Measurements from ENCODE around the gene XRCC4. TPM values are rescaled to one million over a fixed set of nuclear protein-coding genes. Genes with fewer than 3 reads are reported as not detected.

Gene XRCC4
- total and polyA plus RNA-seq, 7 experiments from 2014 or later: 2.9 to 12.2 (median 6.0) TPM

GRCh38 chr5:83036991-83037575 is 40.3 kb upstream of the XRCC4 start:
- POLR2A ChIA-PET: no interaction called here
- CTCF ChIA-PET: no interaction called here
- H3K4me3 ChIP-seq (ENCODE audit: low read length): no peak overlapping the region
- H3K36me3 ChIP-seq (ENCODE audit: control insufficient read depth in 2 of 3, insufficient read depth in 3 of 3, low read length in 3 of 3): no peaks in the 10 kb centered on the region
- no peaks in the 10 kb centered on the region for H3K36me3 Mint-ChIP-seq
- H3K27me3 ChIP-seq (ENCODE audit: control insufficient read depth in 2 of 2, insufficient read depth in 2 of 2, low read length in 2 of 2): no peaks in the 10 kb centered on the region
- no peak overlapping the region for H3K27ac Mint-ChIP-seq
- H3K4me1 Mint-ChIP-seq: peaks cover 0 to 13% (median 5%) of the 10 kb centered on the region in 7 donors
- no peaks in the 10 kb centered on the region for H3K4me1 ChIP-seq (ENCODE audit: control insufficient read depth in 2 of 2, insufficient read depth in 2 of 2, low read length in 2 of 2)
- intact Hi-C loops (cut with micrococcal nuclease): no loop called here
- H3K9me3 Mint-ChIP-seq: no peaks in the 10 kb centered on the region
- H3K9me3 ChIP-seq (ENCODE audit: control insufficient read depth in 2 of 3, low read length in 3 of 3): no peaks in the 10 kb centered on the region
- H3K27ac ChIP-seq (ENCODE audit: low read depth, low read length): no peak overlapping the region
- no peaks in the 10 kb centered on the region for H3K27me3 Mint-ChIP-seq
- ATAC-seq (no peak), DNase-seq (no peak)
- H3K4me3 Mint-ChIP-seq: no peak overlapping the region

- CTCF ChIA-PET: no interaction called here
- no peaks in the 10 kb centered on the region for H3K36me3 Mint-ChIP-seq
- no peak overlapping the region for H3K4me3 Mint-ChIP-seq
- H3K27ac Mint-ChIP-seq: no peak overlapping the region
- Histone ChIP-seq H3K27me3 (ENCODE audit: control insufficient read depth in 2 of 2, insufficient read depth in 2 of 2, low read length in 2 of 2) (no peaks in the 10 kb centered on the region), H3K36me3 (ENCODE audit: control insufficient read depth in 2 of 3, insufficient read depth in 3 of 3, low read length in 3 of 3) (no peaks in the 10 kb centered on the region), H3K27ac (ENCODE audit: low read depth, low read length) (no peak overlapping the region), H3K4me1 (ENCODE audit: control insufficient read depth in 2 of 2, insufficient read depth in 2 of 2, low read length in 2 of 2) (no peaks in the 10 kb centered on the region), H3K4me3 (ENCODE audit: low read length) (no peak overlapping the region), H3K9me3 (ENCODE audit: control insufficient read depth in 2 of 3, low read length in 3 of 3) (no peaks in the 10 kb centered on the region)
- ATAC-seq: no peak
- no peak for DNase-seq
- no peaks in the 10 kb centered on the region for H3K9me3 Mint-ChIP-seq
- H3K27me3 Mint-ChIP-seq: no peaks in the 10 kb centered on the region
- POLR2A ChIA-PET: no interaction called here
- intact Hi-C loops (cut with micrococcal nuclease): no loop called here
- peaks cover 0 to 13% (median 5%) of the 10 kb centered on the region in 7 donors for H3K4me1 Mint-ChIP-seq
Observed at GRCh38 chr5:83038924-83039323, 38.4 kb upstream of the XRCC4 start.

GRCh38 chr5:83042507-83042906 is 34.8 kb upstream of the XRCC4 start:
- no peaks in the 10 kb centered on the region for H3K9me3 Mint-ChIP-seq
- Histone ChIP-seq H3K9me3 (ENCODE audit: control insufficient read depth in 2 of 3, low read length in 3 of 3) (no peaks in the 10 kb centered on the region), H3K27me3 (ENCODE audit: control insufficient read depth in 2 of 2, insufficient read depth in 2 of 2, low read length in 2 of 2) (no peaks in the 10 kb centered on the region), H3K4me3 (ENCODE audit: low read length) (no peak overlapping the region), H3K36me3 (ENCODE audit: control insufficient read depth in 2 of 3, insufficient read depth in 3 of 3, low read length in 3 of 3) (no peaks in the 10 kb centered on the region), H3K27ac (ENCODE audit: low read depth, low read length) (no peak overlapping the region), H3K4me1 (ENCODE audit: control insufficient read depth in 2 of 2, insufficient read depth in 2 of 2, low read length in 2 of 2) (no peaks in the 10 kb centered on the region)
- POLR2A ChIA-PET: no interaction called here
- intact Hi-C loops (cut with micrococcal nuclease): no loop called here
- H3K36me3 Mint-ChIP-seq: peaks cover 0 to 3% (median 0%) of the 10 kb centered on the region in 5 donors
- H3K27me3 Mint-ChIP-seq: no peaks in the 10 kb centered on the region
- no peak for DNase-seq
- H3K4me3 Mint-ChIP-seq: no peak overlapping the region
- no peak for ATAC-seq
- no peak overlapping the region for H3K27ac Mint-ChIP-seq
- CTCF ChIA-PET: no interaction called here
- peaks cover 0 to 3% (median under 1%) of the 10 kb centered on the region in 7 donors for H3K4me1 Mint-ChIP-seq

DNA sequence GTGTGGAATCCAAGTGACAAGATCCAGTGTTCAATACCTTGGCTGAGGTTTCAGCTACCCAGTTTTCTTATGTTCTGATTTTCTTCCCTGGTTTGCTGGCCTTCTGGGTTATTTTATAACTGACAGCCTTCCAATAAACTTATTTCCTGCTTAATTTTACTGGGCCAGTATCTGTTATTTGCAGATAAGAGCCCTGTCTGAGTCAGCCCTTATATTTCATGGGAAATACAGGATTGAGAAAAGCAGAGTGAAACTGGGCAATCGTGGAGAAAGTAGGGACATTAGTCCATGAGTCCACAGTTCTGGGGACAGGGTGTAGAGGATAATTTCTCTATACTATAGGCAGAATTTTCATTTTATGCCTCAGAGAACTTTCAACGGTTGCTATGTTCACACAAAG is 32.4 kb upstream of the XRCC4 start:
- intact Hi-C loops (cut with micrococcal nuclease): no loop called here
- ATAC-seq: no peak
- no peak for DNase-seq
- H3K27me3 ChIP-seq (ENCODE audit: control insufficient read depth in 2 of 2, insufficient read depth in 2 of 2, low read length in 2 of 2): no peaks in the 10 kb centered on the region
- H3K4me1 Mint-ChIP-seq: no peaks in the 10 kb centered on the region
- no peaks in the 10 kb centered on the region for H3K36me3 ChIP-seq (ENCODE audit: control insufficient read depth in 2 of 3, insufficient read depth in 3 of 3, low read length in 3 of 3)
- no peak overlapping the region for H3K27ac ChIP-seq (ENCODE audit: low read depth, low read length)
- CTCF ChIA-PET: no interaction called here
- no peak overlapping the region for H3K27ac Mint-ChIP-seq
- no peak overlapping the region for H3K4me3 ChIP-seq (ENCODE audit: low read length)
- no peaks in the 10 kb centered on the region for H3K4me1 ChIP-seq (ENCODE audit: control insufficient read depth in 2 of 2, insufficient read depth in 2 of 2, low read length in 2 of 2)
- no peak overlapping the region for H3K4me3 Mint-ChIP-seq
- H3K9me3 ChIP-seq (ENCODE audit: control insufficient read depth in 2 of 3, low read length in 3 of 3): no peaks in the 10 kb centered on the region
- H3K27me3 Mint-ChIP-seq: no peaks in the 10 kb centered on the region
- POLR2A ChIA-PET: no interaction called here
- no peaks in the 10 kb centered on the region for H3K9me3 Mint-ChIP-seq
- peaks cover 0 to 4% (median 3%) of the 10 kb centered on the region in 5 donors for H3K36me3 Mint-ChIP-seq

GRCh38 chr5:83048277-83048676 is 29.1 kb upstream of the XRCC4 start:
- peaks cover 4 to 16% (median 10%) of the 10 kb centered on the region in 5 donors for H3K36me3 Mint-ChIP-seq
- H3K36me3 ChIP-seq (ENCODE audit: control insufficient read depth in 2 of 3, insufficient read depth in 3 of 3, low read length in 3 of 3): no peaks in the 10 kb centered on the region
- DNase-seq (no peak), ATAC-seq (no peak)
- no peaks in the 10 kb centered on the region for H3K9me3 Mint-ChIP-seq
- intact Hi-C loops (cut with micrococcal nuclease): no loop called here
- H3K9me3 ChIP-seq (ENCODE audit: control insufficient read depth in 2 of 3, low read length in 3 of 3): no peaks in the 10 kb centered on the region
- no peak overlapping the region for H3K27ac ChIP-seq (ENCODE audit: low read depth, low read length)
- POLR2A ChIA-PET: no interaction called here
- H3K4me1 Mint-ChIP-seq: peaks cover 0 to 4% (median 0%) of the 10 kb centered on the region in 7 donors
- H3K4me3 ChIP-seq (ENCODE audit: low read length): no peak overlapping the region
- no peak overlapping the region for H3K4me3 Mint-ChIP-seq
- CTCF ChIA-PET: no interaction called here
- H3K4me1 ChIP-seq (ENCODE audit: control insufficient read depth in 2 of 2, insufficient read depth in 2 of 2, low read length in 2 of 2): no peaks in the 10 kb centered on the region
- H3K27ac Mint-ChIP-seq: no peak overlapping the region
- no peaks in the 10 kb centered on the region for H3K27me3 ChIP-seq (ENCODE audit: control insufficient read depth in 2 of 2, insufficient read depth in 2 of 2, low read length in 2 of 2)
- no peaks in the 10 kb centered on the region for H3K27me3 Mint-ChIP-seq

DNA sequence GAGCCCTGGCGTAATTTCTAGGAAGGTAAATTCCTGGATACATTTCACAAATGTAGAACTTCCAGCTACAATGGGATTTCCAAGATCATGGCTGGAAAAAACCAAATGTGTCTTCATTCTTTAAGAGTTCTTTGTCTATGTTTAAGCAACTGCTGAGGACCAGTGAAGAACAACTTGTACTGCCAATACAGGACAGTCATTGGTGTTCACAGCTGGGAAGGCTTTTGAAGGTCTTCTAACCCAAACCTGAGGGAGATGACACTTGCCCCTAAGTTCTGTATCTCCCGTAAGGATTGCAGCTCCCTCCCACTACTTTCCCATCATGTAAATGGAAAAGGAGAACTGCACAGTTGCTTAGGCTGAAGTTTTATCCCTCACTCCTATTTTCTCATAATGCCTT is 28.5 kb upstream of the XRCC4 start:
- Histone ChIP-seq H3K4me1 (ENCODE audit: control insufficient read depth in 2 of 2, insufficient read depth in 2 of 2, low read length in 2 of 2) (no peaks in the 10 kb centered on the region), H3K27ac (ENCODE audit: low read depth, low read length) (no peak overlapping the region), H3K27me3 (ENCODE audit: control insufficient read depth in 2 of 2, insufficient read depth in 2 of 2, low read length in 2 of 2) (no peaks in the 10 kb centered on the region), H3K4me3 (ENCODE audit: low read length) (no peak overlapping the region), H3K36me3 (ENCODE audit: control insufficient read depth in 2 of 3, insufficient read depth in 3 of 3, low read length in 3 of 3) (no peaks in the 10 kb centered on the region), H3K9me3 (ENCODE audit: control insufficient read depth in 2 of 3, low read length in 3 of 3) (no peaks in the 10 kb centered on the region)
- intact Hi-C loops (cut with micrococcal nuclease): no loop called here
- H3K36me3 Mint-ChIP-seq: peaks cover 4 to 18% (median 12%) of the 10 kb centered on the region in 5 donors
- DNase-seq (no peak), ATAC-seq (no peak)
- H3K4me3 Mint-ChIP-seq: no peak overlapping the region
- no peaks in the 10 kb centered on the region for H3K9me3 Mint-ChIP-seq
- POLR2A ChIA-PET: no interaction called here
- CTCF ChIA-PET: interaction anchor here (0.8 kb wide), 1 partner anchor 12 kb away, joined by 4 read pairs; no protein-coding TSS in a partner anchor
- H3K27me3 Mint-ChIP-seq: no peaks in the 10 kb centered on the region
- peaks cover 0 to 6% (median under 1%) of the 10 kb centered on the region in 7 donors for H3K4me1 Mint-ChIP-seq
- H3K27ac Mint-ChIP-seq: no peak overlapping the region

- no peaks in the 10 kb centered on the region for H3K9me3 ChIP-seq (ENCODE audit: control insufficient read depth in 2 of 3, low read length in 3 of 3)
- no peak for DNase-seq
- peak overlapping the region in 1 of 9 donors; percentile 13 for H3K27ac Mint-ChIP-seq
- peaks cover 0 to under 1% (median 0%) of the 10 kb centered on the region in 3 experiments for H3K36me3 ChIP-seq (ENCODE audit: control insufficient read depth in 2 of 3, insufficient read depth in 3 of 3, low read length in 3 of 3)
- peaks cover 10 to 24% (median 18%) of the 10 kb centered on the region in 5 donors for H3K36me3 Mint-ChIP-seq
- H3K27ac ChIP-seq (ENCODE audit: low read depth, low read length): no peak overlapping the region
- H3K27me3 Mint-ChIP-seq: no peaks in the 10 kb centered on the region
- H3K4me1 ChIP-seq (ENCODE audit: control insufficient read depth in 2 of 2, insufficient read depth in 2 of 2, low read length in 2 of 2): no peaks in the 10 kb centered on the region
- H3K4me1 Mint-ChIP-seq: peaks cover 0 to 12% (median 4%) of the 10 kb centered on the region in 7 donors
- CTCF ChIA-PET: interaction anchor here (0.8 kb wide), 1 partner anchor 11 kb away, joined by 4 read pairs; no protein-coding TSS in a partner anchor
- H3K4me3 ChIP-seq (ENCODE audit: low read length): no peak overlapping the region
- H3K4me3 Mint-ChIP-seq: no peak overlapping the region
- no peaks in the 10 kb centered on the region for H3K27me3 ChIP-seq (ENCODE audit: control insufficient read depth in 2 of 2, insufficient read depth in 2 of 2, low read length in 2 of 2)
- intact Hi-C loops (cut with micrococcal nuclease): no loop called here
- no peak for ATAC-seq
- H3K9me3 Mint-ChIP-seq: no peaks in the 10 kb centered on the region
- POLR2A ChIA-PET: no interaction called here
Observed at GRCh38 chr5:83049370-83049885, 27.9 kb upstream of the XRCC4 start.
